Muscle of leg (tissue), 11 donors: ENCODE data around the gene MYO15B. TPM values are rescaled to one million over a fixed set of nuclear protein-coding genes. Genes with fewer than 3 reads are reported as not detected.
A peak's percentile ranks its signal among the peaks of the same experiment; 100 is the strongest.

Experiments
- DNase-seq: peaks from one replicate; pipeline ENCODE4 v3.0.0; 2013
- H3K27ac ChIP-seq: one replicate; pipeline ENCODE4 v1.5.1; 2013; ENCODE audit warnings: mild to moderate bottlenecking, low read length, control low read depth
- H3K27me3 ChIP-seq: one replicate; pipeline ENCODE4 v1.6.1; 2013; ENCODE audit warnings: low read length; ENCODE audit not compliant: control insufficient read depth, insufficient read depth
- H3K36me3 ChIP-seq: one replicate; pipeline ENCODE4 v1.6.1; 2013; ENCODE audit warnings: low read length; ENCODE audit not compliant: control insufficient read depth, insufficient read depth
- H3K4me1 ChIP-seq: one replicate; pipeline ENCODE4 v1.6.1; 2013; ENCODE audit warnings: low read length; ENCODE audit not compliant: control insufficient read depth, insufficient read depth
- H3K4me3 ChIP-seq: one replicate; pipeline ENCODE4 v1.5.1; 2013; ENCODE audit warnings: low read length, control low read depth
- H3K9me3 ChIP-seq: replicated peaks from 2 replicates; pipeline ENCODE4 v1.6.1; 2013; ENCODE audit warnings: low read depth, low read length; ENCODE audit not compliant: control insufficient read depth
- WGBS: methylation state at CpG from one replicate; pipeline ENCODE4 v1.1.5; 2013; ENCODE audit warnings: missing lambda C conversion rate; ENCODE audit not compliant: insufficient coverage; 5-methylcytosine and 5-hydroxymethylcytosine counted together
- polyA plus RNA-seq, 8 donors: library from polyadenylated mRNA; unstranded; fragments of 120-200 nt; gene quantifications; one replicate each; pipeline versions ENCODE4 v1.2.1 to v1.2.3, GENCODE V29; 2013; ENCODE audit warnings: inconsistent platforms in 1 of 8, low replicate concordance in 1 of 8; ENCODE audit not compliant: insufficient read length in 8 of 8, insufficient read depth in 1 of 8
- total RNA-seq: library from RNA; stranded (reverse); fragments of 120-200 nt; gene quantifications from one replicate; pipeline ENCODE4 v1.2.4, GENCODE V29; 2013

MYO15B gene
- total and polyA plus RNA-seq, 9 donors, result 52.9 to 147 (median 112) TPM

DNA sequence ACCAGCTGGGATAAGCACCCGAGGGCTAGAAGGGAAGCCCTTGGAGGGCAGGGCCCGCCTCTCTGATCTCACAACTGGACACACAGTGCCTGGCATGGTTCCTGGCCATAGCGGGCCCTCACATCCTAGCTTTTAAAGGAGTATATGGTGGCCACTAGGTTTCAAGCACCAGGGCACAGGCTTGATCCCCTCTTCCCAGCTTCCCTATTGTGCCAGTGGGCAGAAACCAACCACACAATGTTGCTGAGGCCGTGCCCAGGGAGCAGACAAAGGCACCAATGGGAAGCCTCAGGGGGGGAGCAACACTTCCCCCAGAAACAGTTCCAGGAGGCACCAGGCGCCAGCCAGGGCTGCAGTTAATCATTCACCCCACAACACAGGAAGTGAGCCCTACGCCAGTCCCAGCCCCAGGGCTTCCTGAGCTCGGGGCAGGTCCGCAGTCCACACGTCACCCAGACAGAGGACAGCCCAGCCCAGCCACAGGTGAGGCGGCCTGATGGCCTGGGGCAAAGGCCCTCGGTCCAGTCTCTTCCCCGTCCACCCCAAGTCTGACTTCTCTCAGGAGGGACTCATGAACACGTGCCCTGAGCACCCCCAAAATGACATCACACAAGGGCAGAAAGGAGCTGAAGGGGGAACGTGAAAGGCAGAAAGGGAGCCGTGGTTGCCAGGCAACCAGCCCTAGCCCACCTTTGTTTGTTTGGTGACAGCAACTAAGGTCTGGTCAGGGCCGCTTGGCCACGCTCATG is 58.5 kb downstream of the MYO15B start:
- Histone ChIP-seq H3K27ac (no peak overlapping the region), H3K36me3 (peaks cover 53% of the 10 kb centered on the region), H3K4me3 (no peak overlapping the region), H3K4me1 (peaks cover 5% of the 10 kb centered on the region), H3K9me3 (no peaks in the 10 kb centered on the region), H3K27me3 (no peaks in the 10 kb centered on the region)
- 70% methylated on average over 15 of the region's 17 CpGs for WGBS
- no peak for DNase-seq

DNA sequence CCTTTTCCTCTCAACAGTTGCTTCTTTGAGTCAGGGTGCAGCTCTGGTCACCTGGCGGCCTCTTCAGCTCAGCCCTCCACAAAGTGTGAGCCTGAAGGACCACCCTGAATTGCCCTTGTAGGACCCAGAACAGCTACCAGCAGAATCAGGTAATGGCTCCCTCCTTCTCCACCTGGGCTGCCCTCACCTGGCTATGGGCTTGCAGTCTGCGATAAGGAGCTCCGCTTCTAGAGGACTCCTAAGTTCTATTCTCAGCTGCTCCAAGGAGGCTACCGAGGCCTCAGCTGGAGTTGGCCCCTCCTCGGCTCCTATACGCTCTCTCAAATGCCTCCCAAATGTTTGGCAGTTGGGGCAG is 59.0 kb downstream of the MYO15B start:
- no peak for DNase-seq
- Histone ChIP-seq H3K27ac (no peak overlapping the region), H3K36me3 (peaks cover 54% of the 10 kb centered on the region), H3K27me3 (no peaks in the 10 kb centered on the region), H3K9me3 (no peaks in the 10 kb centered on the region), H3K4me1 (peaks cover 4% of the 10 kb centered on the region), H3K4me3 (no peak overlapping the region)
- WGBS, result 87% methylated on average over 4 of the region's 6 CpGs

DNA sequence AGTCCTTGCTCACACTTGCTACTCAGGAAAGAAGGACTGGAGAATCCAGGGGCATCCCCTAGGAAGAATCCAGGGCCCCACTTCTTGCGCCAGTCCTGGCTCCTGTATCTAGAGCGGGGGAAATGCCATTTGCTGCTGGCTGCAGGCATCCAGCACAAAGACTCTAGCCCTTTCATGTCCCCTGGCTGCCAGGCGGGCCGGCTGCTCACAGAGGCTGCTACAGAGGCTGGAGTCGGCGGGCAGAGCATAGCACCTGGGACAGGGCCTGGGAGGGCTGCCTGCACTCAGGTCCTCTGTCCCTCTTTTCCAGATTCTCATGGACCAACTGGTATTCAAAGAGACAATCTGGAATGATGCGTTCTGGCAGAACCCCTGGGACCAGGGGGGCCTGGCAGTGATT is 59.5 kb downstream of the MYO15B start:
- H3K27me3 ChIP-seq, result no peaks in the 10 kb centered on the region
- peaks cover 57% of the 10 kb centered on the region for H3K36me3 ChIP-seq
- H3K4me1 ChIP-seq, result peaks cover 3% of the 10 kb centered on the region
- WGBS, result 91% methylated on average over 7 of the region's 7 CpGs
- no peak overlapping the region for H3K27ac ChIP-seq
- H3K9me3 ChIP-seq, result no peaks in the 10 kb centered on the region
- no peak for DNase-seq
- no peak overlapping the region for H3K4me3 ChIP-seq

DNA sequence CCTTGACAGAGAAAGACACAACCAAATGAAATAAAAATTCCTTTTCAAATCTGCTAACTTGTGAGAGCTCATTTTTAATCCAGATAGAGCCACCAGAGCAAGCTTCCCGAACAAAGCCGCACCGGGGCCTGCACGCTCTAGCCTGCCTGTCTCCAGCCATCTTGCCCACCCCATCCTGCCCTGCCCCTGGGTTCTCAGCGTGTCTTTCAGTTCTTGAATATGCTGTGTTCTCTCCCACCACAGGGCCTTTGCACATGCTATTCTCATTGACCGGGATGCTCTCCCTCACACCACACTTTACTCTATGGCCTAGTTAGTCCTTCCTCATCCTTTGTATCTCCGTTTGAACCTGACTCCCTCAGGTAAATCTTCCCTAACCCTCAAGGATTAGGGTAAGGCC is 60.3 kb downstream of the MYO15B start:
- Histone ChIP-seq H3K27me3 (no peaks in the 10 kb centered on the region), H3K27ac (no peak overlapping the region), H3K4me1 (peaks cover 3% of the 10 kb centered on the region), H3K4me3 (no peak overlapping the region), H3K36me3 (peaks cover 65% of the 10 kb centered on the region), H3K9me3 (no peaks in the 10 kb centered on the region)
- no peak for DNase-seq
- WGBS, result 97% methylated on average over 5 of the region's 7 CpGs

DNA sequence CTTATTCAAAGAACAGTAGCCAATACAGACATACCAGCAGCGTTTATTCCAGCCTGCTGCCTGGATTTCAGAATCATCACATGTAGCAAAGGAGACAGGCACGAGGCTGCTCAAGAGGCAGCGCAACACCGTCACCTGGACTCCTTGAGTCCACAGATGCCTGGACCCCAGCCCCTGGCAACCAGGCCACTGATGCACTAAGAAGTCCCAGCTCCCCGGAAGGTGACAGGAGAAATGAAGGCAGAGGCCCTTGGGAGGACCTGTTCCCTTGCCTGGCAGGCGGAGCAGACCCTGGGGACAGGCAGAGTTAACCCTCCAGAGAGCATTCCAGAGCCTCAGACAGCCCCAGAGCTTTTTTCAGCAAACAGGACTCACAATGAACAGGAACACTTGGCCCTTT is 62.1 kb downstream of the MYO15B start:
- H3K36me3 ChIP-seq, result peaks cover 62% of the 10 kb centered on the region
- no peaks in the 10 kb centered on the region for H3K27me3 ChIP-seq
- no peak overlapping the region for H3K27ac ChIP-seq
- peaks cover 3% of the 10 kb centered on the region for H3K4me1 ChIP-seq
- 92% methylated on average over 6 of the region's 6 CpGs for WGBS
- DNase-seq, result no peak
- H3K4me3 ChIP-seq, result no peak overlapping the region
- H3K9me3 ChIP-seq, result no peaks in the 10 kb centered on the region

DNA sequence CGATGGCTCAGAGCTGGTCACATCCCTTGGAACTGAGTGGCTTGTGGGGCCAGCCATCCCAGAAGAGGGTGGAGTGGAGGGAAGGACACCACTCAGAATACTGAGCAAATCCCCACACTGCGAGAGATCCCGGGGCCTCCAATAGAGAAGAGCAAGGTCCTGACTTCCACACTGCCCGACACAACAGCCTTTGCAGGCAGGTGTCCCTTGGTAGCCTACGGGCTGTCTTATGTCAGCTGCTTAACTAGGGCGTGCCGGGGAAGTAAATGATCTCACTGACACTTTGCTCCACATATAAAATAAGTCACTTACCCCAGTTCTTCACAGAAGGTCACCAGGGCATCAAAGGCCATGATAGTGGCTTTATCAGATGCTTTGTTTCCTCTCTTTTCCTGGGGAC is 63.3 kb downstream of the MYO15B start:
- H3K27me3 ChIP-seq, result no peaks in the 10 kb centered on the region
- peaks cover 62% of the 10 kb centered on the region for H3K36me3 ChIP-seq
- DNase-seq, result no peak
- 85% methylated on average over 5 of the region's 7 CpGs for WGBS
- H3K27ac ChIP-seq, result no peak overlapping the region
- H3K9me3 ChIP-seq, result no peaks in the 10 kb centered on the region
- peaks cover 3% of the 10 kb centered on the region for H3K4me1 ChIP-seq
- H3K4me3 ChIP-seq, result no peak overlapping the region

DNA sequence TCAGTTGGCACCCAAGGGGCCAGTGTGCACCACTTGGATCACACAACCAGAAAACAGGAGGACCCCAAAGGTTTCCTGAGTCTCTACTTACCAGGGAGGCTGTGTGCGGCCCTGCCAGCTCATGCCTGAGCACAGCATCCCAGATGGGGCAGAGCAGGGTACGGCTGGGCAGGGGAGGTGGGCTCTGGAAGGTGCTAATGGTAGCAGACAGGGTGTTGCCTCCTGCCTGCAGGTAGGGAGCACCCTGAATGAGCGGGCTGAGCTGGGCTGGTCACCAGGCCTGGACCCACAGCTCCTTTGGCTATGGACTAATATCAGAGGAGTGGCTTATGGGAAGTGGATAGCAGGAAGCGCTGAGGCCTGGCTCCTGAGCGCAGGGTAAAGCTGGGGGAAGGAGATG is 64.7 kb downstream of the MYO15B start:
- H3K4me1 ChIP-seq, result no peaks in the 10 kb centered on the region
- DNase-seq, result no peak
- H3K4me3 ChIP-seq, result no peak overlapping the region
- H3K36me3 ChIP-seq, result peaks cover 60% of the 10 kb centered on the region
- 93% methylated on average over 2 of the region's 5 CpGs for WGBS
- H3K27me3 ChIP-seq, result no peaks in the 10 kb centered on the region
- H3K27ac ChIP-seq, result no peak overlapping the region
- H3K9me3 ChIP-seq, result no peaks in the 10 kb centered on the region

DNA sequence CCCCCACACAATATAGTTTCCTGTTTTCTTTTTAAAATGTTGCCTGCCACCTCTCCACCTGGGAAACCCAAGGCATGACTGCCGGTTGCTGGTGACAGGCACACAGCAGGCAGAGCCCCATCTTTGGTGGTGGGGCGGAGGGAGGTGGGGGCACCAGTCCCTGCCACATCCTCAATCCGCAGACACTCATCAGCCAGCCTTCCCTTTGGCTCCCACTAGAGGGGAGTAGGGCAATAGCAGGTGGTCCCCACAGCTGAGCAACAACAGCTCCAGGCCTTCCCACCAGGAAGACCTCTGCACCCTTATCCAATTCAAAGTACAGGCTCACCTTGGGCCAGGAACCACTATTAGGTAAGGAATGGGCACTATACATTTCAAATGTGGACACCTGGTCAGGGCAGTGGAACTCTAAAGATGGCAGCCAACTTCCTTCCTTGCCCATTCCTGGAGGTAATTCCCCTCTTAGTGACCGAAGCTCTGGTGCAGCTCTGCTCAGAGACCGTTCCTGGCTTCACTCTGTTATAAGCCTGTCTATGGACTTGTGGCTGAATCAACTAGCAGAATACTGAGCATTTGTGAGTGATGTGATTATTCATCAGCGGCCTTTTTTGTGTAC is 65.4 kb downstream of the MYO15B start:
- Histone ChIP-seq H3K27me3 (no peaks in the 10 kb centered on the region), H3K4me3 (no peak overlapping the region), H3K27ac (no peak overlapping the region), H3K9me3 (no peaks in the 10 kb centered on the region), H3K36me3 (peaks cover 56% of the 10 kb centered on the region), H3K4me1 (no peaks in the 10 kb centered on the region)
- 40% methylated on average over 1 of the region's 6 CpGs for WGBS
- DNase-seq, result peak; percentile 50

DNA sequence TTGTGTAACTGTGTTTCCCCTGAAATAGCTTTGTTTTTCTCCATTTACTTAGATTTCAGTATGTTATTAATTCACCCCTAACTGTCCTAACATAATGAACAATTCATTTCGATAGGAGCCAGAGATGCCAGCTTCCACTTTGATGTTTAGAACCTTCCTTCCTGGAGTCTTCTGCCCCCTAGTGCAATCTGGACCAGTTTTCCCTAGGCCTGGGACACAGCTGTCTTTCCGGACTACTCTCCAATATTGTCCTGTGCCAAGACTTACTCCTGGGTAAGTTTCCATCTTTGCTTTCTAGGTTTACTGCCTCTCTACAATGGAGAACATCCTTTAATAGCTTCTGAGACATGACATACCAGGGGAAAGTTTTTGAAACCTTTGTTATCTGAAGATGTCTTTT is 66.6 kb downstream of the MYO15B start:
- H3K9me3 ChIP-seq, result no peaks in the 10 kb centered on the region
- DNase-seq, result peak; percentile 39
- H3K27ac ChIP-seq, result no peak overlapping the region
- H3K36me3 ChIP-seq, result peaks cover 52% of the 10 kb centered on the region
- no peaks in the 10 kb centered on the region for H3K27me3 ChIP-seq
- H3K4me3 ChIP-seq, result no peak overlapping the region
- WGBS, result 61% methylated on average over 2 of the region's 2 CpGs
- no peaks in the 10 kb centered on the region for H3K4me1 ChIP-seq

DNA sequence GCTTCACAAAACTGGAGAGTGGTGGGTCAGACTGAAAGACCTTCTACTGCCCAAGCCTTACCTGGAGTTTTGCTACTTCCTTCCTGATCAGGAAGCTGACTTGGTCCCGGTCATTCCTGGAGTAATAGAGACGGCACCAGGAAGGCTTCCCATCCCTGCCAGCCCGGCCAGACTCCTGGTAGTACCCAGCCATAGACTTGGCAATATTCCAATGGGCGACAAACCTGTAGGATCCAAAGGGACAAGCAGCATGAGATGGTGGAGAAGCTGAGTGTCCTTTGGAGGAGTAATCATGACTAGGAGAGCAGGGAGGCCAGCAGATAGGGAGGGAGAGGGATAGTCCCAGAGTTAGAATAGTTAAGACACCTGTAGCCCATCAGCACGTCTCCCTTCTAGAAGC is 70.6 kb downstream of the MYO15B start:
- no peak overlapping the region for H3K4me3 ChIP-seq
- H3K27ac ChIP-seq, result no peak overlapping the region
- H3K36me3 ChIP-seq, result peaks cover 48% of the 10 kb centered on the region
- no peaks in the 10 kb centered on the region for H3K4me1 ChIP-seq
- H3K9me3 ChIP-seq, result no peaks in the 10 kb centered on the region
- 88% methylated on average over 4 of the region's 5 CpGs for WGBS
- no peaks in the 10 kb centered on the region for H3K27me3 ChIP-seq
- no peak for DNase-seq
